ENCODE measurements around the gene RSAD1.

- no peak for TF ChIP-seq CTCF (IDR thresholded peaks at IDR 0.05)
- TF ChIP-seq EZH2 (IDR thresholded peaks at IDR 0.05), result no peak
Observed at GRCh38 chr17:50513495-50513894, 34.8 kb downstream of the RSAD1 start.

Data from neural progenitor cell (in vitro differentiated cells).